ENCODE data around the gene MYDGF. TPM values are rescaled to one million over a fixed set of nuclear protein-coding genes. Genes with fewer than 3 reads are reported as not detected.

MYDGF gene
- total RNA-seq, 1 experiment from 2014 or later, result 58.2 TPM

GRCh38 chr19:4687396-4687795 is 17.3 kb upstream of the MYDGF start:
- CTCF ChIA-PET, result no interaction called here
- TF ChIP-seq MXD4 (CRISPR knock-in tag; IDR thresholded peaks at IDR 0.05; ENCODE audit: borderline replicate concordance) (no peak), USF1 (CRISPR knock-in tag; IDR thresholded peaks at IDR 0.05) (no peak), TP53 (CRISPR knock-in tag; IDR thresholded peaks at IDR 0.05) (no peak), AR (CRISPR knock-in tag; IDR thresholded peaks at IDR 0.05) (no peak), SMAD4 (CRISPR knock-in tag; IDR thresholded peaks at IDR 0.05) (no peak), E2F1 (CRISPR knock-in tag; IDR thresholded peaks at IDR 0.05) (no peak), ZNF219 (CRISPR knock-in tag; IDR thresholded peaks at IDR 0.05; ENCODE audit: borderline replicate concordance) (no peak), ZNF425 (CRISPR knock-in tag; conservative IDR thresholded peaks at IDR 0.05) (no peak), MYBL2 (CRISPR knock-in tag; IDR thresholded peaks at IDR 0.05) (no peak), IRF2 (CRISPR knock-in tag; IDR thresholded peaks at IDR 0.05; ENCODE audit: borderline replicate concordance, low read depth) (no peak), E2F4 (CRISPR knock-in tag; IDR thresholded peaks at IDR 0.05; ENCODE audit: borderline replicate concordance, low read depth) (no peak), ZNF281 (CRISPR knock-in tag; IDR thresholded peaks at IDR 0.05) (no peak)
- TF ChIP-seq, protein P1, sequence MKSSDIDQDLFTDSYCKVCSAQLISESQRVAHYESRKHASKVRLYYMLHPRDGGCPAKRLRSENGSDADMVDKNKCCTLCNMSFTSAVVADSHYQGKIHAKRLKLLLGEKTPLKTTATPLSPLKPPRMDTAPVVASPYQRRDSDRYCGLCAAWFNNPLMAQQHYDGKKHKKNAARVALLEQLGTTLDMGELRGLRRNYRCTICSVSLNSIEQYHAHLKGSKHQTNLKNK (CRISPR knock-in tag; IDR thresholded peaks at IDR 0.05), result no peak
- TF ChIP-seq, protein P2, sequence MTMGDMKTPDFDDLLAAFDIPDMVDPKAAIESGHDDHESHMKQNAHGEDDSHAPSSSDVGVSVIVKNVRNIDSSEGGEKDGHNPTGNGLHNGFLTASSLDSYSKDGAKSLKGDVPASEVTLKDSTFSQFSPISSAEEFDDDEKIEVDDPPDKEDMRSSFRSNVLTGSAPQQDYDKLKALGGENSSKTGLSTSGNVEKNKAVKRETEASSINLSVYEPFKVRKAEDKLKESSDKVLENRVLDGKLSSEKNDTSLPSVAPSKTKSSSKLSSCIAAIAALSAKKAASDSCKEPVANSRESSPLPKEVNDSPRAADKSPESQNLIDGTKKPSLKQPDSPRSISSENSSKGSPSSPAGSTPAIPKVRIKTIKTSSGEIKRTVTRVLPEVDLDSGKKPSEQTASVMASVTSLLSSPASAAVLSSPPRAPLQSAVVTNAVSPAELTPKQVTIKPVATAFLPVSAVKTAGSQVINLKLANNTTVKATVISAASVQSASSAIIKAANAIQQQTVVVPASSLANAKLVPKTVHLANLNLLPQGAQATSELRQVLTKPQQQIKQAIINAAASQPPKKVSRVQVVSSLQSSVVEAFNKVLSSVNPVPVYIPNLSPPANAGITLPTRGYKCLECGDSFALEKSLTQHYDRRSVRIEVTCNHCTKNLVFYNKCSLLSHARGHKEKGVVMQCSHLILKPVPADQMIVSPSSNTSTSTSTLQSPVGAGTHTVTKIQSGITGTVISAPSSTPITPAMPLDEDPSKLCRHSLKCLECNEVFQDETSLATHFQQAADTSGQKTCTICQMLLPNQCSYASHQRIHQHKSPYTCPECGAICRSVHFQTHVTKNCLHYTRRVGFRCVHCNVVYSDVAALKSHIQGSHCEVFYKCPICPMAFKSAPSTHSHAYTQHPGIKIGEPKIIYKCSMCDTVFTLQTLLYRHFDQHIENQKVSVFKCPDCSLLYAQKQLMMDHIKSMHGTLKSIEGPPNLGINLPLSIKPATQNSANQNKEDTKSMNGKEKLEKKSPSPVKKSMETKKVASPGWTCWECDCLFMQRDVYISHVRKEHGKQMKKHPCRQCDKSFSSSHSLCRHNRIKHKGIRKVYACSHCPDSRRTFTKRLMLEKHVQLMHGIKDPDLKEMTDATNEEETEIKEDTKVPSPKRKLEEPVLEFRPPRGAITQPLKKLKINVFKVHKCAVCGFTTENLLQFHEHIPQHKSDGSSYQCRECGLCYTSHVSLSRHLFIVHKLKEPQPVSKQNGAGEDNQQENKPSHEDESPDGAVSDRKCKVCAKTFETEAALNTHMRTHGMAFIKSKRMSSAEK (CRISPR knock-in tag; IDR thresholded peaks at IDR 0.05; ENCODE audit: borderline replicate concordance), result no peak
- DNase-seq (ENCODE audit: low spot score) (no peak), ATAC-seq (no peak)
- Mint-ChIP-seq H3K4me3 (no peak overlapping the region), H3K27me3 (ENCODE audit: low read depth) (no peaks in the 10 kb centered on the region), H3K36me3 (peaks cover 20% of the 10 kb centered on the region), H3K9me3 (no peaks in the 10 kb centered on the region), H3K4me1 (no peaks in the 10 kb centered on the region), H3K27ac (no peak overlapping the region)
- POLR2A ChIA-PET, result no interaction called here

Measured in WTC11 (cell line).